GM21423 (cell line): ENCODE measurements around the gene EFCC1.

Experiments
- ATAC-seq: cut with Tn5 transposase; IDR thresholded peaks from one replicate; pipeline ENCODE4 v1.9.1; 2021; ENCODE audit warnings: mild to moderate bottlenecking, moderate library complexity; ENCODE audit not compliant: unreplicated experiment

The EFCC1 gene

DNA sequence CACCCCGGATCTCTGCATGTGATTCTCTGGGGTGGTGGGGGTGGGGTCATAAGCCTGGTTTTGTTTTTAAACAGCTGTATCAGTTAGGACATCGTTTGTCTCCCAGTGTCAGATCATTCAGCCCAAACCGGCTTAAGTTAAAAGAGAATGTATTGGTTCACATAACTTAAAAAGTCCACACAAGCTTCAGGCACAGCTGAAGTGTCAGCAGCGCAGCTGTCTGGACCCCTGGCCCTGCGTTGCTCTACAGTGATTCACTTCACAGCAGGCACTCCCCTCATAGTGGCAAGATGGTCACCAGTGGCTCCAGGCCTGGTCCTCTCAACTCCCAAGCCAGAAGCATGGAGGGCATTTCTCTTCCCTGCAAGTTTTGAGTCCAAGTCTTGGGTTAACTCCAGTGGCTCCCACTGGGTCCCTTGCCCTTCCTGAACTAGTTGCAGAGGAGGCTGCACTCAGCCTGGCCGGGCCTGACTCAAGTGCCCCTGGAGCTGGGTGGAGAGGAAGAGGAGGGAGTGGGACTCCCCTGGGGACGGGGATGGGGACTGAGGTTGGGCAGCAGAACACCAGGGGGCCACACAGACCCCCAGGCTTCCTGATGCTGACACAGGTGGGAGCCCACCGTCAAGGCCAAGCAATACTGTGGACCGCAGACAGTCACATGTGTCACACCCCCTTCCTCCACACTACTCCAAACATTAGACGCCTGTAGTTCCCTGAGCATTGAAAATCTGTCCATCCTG is 30.5 kb downstream of the EFCC1 start:
- ATAC-seq: no peak

DNA sequence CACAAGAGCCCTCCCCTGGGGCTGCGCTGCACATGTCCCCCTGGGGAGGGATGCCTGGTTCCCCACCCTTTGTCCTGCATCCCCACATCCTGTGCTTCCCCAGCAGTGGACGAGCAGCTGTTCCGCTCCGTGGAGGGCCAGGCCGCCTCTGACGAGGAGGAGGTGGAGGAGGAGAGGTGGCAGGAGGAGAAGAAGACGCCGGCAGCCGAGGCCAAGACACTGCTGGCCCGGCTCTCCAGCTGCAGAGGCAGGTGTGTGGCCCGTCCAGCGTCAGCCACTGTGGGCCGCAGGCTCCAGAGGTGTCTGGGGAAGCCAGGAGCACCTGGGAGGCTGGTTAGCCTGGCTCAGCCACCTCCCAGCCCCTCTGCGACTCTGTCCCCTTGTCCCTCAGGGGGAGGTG is 31.6 kb downstream of the EFCC1 start:
- no peak for ATAC-seq

DNA sequence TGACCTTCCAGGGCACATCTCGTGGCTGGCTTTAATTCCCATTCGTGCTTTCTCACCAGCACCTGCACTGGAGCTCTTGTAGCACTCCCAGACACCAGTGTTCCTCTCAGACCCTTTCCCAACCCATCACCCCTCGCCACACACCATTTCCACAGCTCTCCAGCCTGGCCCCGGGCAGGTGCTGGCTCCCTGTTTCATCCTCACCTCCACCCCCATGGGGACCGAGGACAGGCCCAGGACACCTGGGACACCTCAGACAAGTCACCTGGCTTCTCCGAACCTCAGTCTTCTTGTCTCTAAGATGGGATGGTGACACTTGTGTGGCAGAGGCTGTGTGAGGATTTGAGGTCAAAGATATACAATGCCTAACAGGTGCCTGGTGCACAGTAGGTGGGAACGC is 32.0 kb downstream of the EFCC1 start:
- no peak for ATAC-seq

DNA sequence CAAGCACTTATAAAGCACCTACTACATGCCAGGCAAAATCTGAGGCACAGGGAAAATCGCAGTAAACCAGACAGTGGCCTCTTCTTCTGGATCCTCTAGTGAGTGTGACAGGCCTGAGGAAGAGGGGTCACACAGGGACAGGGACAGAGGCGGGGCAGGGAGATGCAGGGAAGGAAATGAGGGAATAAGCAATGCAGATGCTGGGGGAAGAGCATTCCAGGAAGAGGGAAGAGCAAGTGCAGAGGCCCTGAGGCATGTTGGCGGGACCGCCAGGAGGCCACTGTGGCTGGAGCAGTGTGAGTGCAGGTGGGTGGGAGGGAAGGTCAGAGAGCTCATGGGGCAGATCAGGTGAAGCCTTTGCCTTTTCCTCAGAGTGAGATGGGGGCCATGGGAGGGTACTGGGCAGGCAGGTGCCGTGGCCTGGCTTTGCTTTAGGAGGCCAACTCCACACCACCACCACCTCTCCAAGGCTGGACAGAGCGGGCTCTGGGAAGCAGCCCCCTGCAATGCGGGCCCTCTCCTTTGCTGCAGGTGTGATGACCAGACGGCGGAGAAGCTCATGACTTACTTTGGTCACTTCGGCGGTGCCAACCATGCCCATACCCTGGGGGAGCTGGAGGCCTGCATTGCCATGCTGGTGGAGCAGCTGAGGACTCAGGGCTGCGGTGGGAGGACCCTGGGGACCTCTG is 32.7 kb downstream of the EFCC1 start:
- no peak for ATAC-seq

DNA sequence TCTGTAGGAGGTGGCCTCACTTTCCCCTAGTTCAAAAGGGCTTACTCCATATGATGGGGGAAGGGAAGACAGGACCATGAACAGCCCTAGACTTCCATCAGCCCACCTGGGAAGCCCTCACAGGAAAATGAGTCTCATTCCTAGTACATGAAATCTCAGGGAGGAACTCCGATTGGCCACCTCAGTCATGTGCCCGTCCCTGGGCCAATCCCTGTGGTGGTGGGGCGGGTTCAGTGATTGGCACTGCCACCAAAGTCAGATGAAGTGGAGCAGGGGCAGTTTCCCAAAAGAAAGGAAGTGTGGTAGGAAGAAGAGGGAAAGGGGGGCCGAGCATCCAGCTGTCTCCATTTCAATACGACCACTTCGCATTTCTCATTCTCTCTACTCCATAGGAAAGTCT is 33.5 kb downstream of the EFCC1 start:
- no peak for ATAC-seq

DNA sequence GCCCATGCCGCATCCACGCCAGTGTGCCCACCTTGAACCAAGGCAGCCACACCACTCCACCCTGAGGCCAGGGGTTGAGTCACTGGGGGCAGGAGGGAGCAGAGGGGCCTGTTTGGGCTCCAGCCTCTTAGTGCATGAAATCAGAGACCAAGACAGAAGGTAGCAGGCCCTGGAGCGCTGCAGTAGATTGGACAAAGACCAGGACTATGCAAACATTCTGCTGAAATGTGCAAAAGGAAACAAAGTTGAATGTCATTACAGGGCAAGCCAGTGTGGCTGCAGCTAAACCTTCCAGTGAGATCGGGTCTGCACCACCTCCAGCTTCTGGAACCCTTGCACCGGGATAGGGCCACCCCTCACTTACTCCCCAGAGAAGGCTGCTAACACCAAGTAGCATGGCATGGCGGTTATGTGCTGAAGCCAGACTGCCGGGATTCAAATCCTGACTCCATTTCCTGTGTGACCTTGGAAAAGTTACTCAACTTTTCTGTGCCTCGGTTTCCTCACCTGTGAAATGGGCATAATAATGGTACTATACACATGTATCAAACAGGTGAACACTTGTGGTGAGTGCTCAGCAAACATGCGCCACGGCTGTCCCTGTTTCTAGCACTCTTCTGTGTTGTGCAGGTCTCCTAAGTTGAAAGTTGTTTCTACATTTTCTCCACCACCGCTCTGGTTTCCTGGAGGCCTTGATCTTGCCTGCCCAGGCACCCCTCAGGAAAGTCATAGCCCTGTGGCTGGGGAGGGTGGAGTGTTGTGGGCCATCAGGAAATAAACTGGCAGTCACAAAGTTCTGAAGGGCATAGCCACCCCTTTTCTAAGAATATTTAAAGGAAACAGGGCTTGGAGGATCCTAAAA is 34.5 kb downstream of the EFCC1 start:
- no peak for ATAC-seq

DNA sequence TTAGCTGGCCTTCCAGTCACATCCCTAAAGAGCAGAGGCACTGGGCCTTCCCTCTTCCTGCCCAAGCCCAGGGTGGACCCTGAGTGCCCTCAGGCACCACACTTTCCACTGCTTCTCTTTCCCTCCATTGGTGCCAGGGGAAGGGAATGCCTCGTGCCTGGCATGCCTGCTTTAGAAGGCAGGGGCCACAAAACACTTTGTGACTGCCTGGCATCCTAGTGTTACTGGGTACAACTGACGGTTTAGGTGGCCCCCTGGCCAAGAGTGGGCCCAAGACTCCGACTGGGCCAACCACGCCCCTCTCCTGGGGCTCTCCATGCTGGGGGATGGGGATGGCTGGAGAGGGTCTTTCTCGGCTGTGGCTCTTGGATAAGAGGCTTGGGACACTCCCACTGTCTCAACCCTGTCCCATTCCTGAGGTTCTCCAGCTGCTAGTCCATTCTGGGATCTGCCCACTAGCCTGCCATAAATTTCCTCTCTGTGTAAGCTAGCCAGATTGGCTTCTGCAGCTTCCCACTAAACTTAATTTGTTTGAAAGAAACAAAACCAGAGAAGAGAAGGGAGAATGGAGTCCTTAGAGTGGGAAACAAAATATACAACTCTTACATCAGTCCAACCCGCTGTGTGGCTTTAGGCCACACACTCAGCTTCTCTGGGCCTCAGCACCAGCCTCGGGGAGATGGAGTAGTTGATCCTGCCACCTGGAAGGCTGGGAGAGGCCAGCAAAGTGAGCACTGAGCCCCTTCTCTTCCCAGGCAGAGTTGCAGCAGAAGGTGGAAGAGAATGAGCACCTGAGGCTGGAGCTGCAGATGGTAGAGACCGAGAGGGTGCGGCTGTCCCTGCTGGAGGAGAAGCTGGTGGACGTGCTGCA is 35.4 kb downstream of the EFCC1 start:
- no peak for ATAC-seq

DNA sequence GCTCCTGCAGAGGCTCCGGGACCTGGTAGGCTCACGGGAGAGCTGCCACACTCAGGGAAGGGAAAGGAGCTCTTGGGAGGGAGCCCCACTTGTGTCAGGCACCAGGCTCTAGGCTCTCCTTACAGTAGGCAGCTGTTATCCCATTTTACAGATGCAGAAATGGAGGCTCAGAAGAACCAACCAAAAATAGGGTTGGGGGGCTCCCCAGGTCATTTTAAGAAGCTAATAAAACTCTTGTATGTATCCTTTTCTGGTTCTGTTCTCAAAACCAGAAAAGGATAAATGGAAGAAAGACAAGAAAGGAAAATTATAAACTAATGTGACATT is 36.0 kb downstream of the EFCC1 start:
- ATAC-seq: no peak

DNA sequence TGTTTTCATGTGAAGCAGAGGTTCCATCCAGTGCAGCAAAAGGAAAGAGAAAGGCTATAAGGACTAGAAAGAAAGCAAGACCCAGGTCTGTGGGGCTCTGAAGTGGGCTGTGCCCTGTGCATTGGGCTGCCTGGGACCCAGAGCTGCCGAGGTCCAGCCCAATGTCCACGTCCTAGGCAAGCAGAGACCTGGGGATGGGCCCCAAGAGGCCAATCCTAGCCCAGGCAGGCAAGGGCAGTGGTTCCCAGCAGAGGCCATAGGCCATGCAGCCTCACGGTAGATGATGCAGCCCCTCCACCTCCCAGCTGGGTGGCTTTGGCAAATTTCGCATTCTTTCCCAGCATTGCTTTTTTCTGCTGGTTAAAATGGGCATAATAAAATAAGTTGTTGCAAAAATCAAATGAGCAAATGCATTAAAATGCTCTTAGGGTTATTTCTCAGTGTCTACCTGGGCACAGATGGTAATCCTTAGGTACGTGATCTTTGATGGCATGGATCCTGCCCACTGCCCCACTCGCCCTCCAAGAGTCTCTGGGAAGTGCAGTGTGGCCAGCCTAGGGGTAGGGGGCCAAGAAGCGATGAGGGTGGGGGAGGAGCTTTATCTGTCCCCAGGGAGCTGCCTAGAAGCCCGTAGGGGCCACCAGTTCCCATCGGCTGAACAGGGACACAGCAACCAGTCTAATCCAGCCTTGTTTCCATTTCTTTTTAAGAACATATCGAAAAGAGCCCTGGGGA is 37.2 kb downstream of the EFCC1 start:
- no peak for ATAC-seq

DNA sequence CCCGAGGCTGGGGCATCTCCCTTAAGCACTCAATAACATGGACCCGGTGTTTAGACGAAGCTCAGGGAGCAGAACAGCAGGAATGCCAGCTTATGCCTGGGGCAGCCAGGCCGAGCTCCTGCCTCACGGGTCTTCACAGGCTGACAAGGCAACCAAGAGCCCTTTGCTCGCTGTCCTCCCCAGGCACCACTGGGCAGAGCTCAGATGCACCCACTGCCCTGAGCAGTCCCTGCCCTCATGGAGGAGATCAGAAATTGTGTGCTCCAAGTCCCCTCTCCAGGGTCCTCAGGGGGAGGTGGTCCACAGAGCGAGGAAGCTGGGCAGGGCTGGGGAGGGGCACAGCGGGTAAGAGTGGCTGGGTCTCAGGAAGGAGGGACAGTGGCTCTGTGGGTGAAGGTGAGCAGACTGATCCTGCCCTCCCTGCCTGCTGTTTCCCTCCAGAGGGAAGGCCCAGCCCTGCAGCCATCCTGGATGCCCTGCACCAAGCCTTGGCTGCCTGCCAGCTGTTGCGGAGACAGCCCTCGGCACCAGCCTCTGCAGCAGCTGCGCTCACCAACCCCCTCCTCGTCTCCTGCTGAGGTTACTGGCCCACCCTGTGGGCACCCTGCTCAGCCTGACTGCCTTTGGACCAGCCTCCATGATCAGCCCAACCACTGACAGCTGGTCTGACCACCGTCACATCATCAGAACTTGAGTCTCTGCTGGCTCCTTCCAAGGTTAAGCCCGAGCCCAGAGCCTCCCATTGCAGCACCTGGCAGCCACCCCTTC is 38.4 kb downstream of the EFCC1 start:
- ATAC-seq: no peak

DNA sequence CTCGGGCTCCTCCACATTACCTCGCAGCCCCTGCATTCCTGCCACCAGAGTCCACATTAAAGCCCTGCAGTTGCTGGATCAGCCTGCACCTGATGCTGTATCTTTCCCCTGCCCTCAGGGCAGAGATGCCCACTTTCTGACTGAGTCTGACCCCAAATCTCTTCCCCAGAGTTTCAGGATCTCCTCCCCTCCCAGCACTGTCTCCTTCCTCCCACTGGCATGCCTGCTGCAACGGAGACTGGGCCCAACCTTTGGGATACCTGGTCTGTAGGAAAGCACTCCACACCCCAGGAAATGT is 38.9 kb downstream of the EFCC1 start:
- no peak for ATAC-seq

DNA sequence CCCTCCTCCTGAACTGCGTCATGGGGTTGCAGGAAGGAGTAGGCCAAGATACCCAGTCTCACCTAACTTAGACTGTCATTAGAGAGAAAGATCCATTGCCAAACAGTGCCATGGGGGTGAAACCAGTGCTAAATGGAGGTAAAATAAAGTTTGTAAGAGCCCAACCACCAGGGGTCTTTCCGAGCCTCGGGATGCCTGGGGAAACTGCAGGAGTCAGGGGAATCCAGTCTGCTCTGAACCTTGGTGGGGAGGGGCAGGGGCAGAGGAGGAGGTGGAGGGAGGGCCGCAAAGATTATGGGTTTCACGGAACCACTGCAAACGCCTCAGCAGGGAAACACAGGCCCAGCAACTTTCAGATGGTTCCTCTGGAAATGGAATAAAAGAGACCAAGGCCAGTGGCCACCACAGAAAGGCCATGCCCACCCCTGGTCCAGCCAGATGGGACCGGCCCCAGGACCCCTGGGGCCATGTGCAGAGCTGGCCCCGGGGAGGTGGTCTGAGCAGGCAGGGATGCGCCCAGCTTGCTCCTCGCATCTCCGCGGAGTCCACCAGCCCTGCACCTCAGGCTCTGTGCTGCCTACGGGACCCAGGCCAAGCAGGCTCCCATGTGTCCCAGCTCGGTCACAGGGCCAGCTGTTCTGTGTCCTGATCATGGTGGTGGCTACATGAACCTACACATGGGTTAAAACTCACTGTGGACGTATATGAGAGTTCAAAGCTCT is 39.6 kb downstream of the EFCC1 start:
- no peak for ATAC-seq

DNA sequence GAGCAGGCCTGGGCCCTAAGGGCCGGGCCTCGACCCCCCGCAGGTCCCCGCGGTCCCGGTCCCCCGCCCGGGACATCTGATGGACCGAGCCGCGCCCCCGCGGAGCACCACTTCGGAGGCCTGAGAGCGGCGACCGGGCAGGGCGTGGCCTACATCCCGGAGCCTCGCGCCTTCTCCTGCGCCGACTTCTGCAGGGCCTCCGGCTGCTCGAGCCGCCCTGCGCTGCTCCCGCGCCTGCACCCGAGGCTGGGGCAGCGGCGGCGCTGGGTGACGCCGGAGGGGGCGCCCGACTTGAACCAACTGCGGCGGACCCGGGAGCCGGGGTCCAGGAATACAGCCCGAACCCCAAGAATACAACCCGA is 44.6 kb downstream of the EFCC1 start:
- no peak for ATAC-seq

DNA sequence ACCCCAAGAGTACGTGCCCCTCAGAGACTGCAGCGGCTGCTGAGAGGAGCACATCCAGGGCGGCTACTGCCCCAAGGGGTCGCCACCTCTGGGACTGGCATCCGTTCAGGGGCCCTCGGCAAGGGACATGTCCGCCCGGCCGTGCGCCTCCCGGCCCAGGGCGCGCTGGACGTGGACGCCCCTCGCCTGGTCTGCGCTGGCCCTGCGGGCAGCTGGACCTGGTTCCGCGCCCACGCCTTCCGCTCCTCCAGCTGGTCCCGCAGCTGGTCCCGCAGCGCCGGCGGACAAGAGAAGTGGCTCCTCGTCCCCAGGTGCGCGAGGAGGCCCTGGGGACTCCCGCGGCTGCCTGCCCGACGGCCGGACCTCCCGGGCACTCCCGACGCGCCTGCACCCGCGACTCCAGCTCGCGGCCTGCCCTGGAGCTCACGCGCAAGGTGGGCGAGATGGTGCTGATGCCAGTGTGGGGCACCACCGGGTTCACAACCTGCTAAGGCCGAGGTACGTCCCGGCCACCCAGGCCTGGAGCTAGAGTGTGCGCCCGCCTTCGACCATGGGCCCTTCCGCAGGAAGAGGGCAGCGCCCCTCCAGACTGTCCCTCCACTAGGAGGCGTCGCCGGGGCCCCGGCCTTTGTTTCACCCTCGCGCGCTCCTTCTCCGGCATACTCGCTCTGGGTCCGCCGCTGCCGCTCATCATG is 45.1 kb downstream of the EFCC1 start:
- ATAC-seq: no peak

DNA sequence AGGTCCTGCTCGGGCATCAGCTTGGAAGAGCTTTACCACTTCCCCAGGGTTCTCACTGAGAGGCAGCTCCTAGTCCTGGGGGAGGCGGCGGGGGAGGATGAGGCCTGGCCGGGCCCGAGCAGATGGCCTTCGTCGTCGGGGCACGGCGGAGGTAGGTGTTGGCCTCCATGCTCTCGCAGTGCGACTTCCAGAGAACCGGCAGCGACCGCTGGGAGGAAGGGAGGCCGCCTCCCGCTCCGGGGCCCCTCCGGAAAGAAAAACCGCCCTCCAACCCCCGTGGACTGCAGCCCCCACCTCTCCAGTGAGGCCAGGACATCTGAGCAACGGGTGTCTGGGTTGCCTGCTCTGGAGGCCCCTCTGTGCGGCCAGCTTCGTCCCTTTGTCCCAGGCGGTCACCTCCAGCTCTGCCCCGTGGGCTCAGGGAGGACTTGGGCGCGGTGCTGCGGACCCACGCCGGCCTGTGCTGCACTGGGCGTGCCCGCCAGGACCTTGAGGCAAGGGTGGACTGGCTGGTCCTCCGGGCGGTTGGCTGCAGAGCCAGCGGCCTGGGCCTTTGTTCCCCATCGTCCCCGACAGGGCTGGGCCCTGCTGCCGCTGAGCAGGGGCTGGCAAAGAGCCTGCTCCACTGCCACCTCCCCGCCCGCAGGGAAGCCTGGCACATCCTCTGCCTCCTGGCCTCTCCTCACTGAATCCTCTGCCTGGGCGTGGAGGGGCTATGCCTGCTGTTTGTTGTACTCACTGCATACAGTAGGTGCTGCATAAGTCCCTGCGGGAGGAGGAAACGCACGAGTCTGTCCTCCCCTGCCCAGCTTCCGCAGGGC is 45.8 kb downstream of the EFCC1 start:
- no peak for ATAC-seq

DNA sequence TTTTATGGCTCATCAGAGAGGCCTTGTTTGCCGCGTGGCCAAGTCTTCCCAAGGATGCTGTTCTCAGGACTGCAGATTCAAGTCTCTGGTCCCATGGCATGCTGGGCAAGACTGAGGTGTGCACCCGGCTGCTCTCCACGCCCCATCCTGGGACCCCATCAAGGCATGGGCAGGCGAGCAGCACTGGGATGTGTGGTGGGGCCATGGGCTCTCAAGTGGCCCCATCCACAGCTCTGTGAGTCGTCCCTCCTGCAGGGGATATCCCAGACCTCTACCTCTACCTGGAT is 46.4 kb downstream of the EFCC1 start:
- no peak for ATAC-seq

DNA sequence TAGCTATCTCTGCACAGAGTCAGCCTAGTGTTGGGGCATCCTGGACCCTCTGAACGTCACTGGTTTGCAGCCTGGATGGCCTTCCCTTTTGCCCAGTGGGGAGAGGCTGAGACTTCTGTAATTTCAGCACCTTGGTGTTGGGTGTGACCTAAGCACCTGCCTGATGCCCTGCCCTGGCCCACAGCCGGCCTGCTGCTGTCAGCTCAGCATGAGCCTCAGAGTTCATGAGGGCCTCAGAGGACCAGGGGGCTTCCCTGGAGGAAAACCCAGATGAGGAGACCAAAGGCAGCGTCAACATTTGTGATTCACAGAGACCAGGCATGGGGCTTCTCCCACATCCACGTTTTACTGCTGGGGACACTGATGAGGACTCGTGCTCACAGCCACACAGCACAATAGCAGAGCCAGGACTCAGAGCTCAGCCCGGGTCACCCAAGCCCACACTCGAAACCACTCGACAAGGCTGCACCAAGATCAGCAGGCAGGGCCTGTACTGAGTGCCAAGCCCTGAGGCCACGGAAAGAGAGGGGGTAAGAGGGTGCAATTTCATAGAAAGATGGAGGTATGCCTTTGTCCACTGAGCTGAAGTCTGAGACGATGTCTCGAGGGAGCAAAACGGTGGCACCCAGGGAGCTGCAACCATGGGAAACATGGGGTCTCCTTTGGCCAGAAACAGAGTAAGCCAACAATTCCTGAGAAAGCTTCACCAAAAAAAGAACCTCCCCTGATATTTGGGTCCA is 49.6 kb downstream of the EFCC1 start:
- ATAC-seq: no peak
